Brain pericyte (primary cell): ENCODE data around the gene PLAC8.
"Not testable (repeated sequence)": the region's sequence is repeated elsewhere in the genome, so short reads cannot be mapped to it uniquely, and the experiment has no call there.

Experiments used
- DNase-seq: peaks from one replicate; pipeline ENCODE4 v3.0.0-alpha.2; 2012; ENCODE audit warnings: low read depth, low spot score

Gene PLAC8

GRCh38 chr4:83074086-83074704 lies 40.3 kb downstream of the PLAC8 start:
- peak; percentile 30 for DNase-seq

GRCh38 chr4:83071116-83071515 lies 43.4 kb downstream of the PLAC8 start:
- no peak for DNase-seq

- DNase-seq = no peak
Measured at GRCh38 chr4:83067058-83067639, 47.4 kb downstream of the PLAC8 start.

- no peak for DNase-seq
Measured at GRCh38 chr4:83065266-83065665, 49.3 kb downstream of the PLAC8 start.

- no peak for DNase-seq
Measured at GRCh38 chr4:83062739-83063138, 51.8 kb downstream of the PLAC8 start.

GRCh38 chr4:83054928-83055327 lies 59.6 kb downstream of the PLAC8 start:
- DNase-seq = no peak

GRCh38 chr4:83048781-83049180 lies 65.7 kb downstream of the PLAC8 start:
- not testable (repeated sequence) for DNase-seq

- no peak for DNase-seq
Measured at GRCh38 chr4:83046693-83047473, 67.6 kb downstream of the PLAC8 start.

- DNase-seq = no peak
Measured at GRCh38 chr4:83043801-83044407, 70.6 kb downstream of the PLAC8 start.

- DNase-seq = not testable (repeated sequence)
Measured at GRCh38 chr4:83043157-83043556, 71.4 kb downstream of the PLAC8 start.

GRCh38 chr4:83040269-83040668 lies 74.3 kb downstream of the PLAC8 start:
- no peak for DNase-seq
